ENCODE measurements around the gene IL13RA2.

Gene IL13RA2

DNA sequence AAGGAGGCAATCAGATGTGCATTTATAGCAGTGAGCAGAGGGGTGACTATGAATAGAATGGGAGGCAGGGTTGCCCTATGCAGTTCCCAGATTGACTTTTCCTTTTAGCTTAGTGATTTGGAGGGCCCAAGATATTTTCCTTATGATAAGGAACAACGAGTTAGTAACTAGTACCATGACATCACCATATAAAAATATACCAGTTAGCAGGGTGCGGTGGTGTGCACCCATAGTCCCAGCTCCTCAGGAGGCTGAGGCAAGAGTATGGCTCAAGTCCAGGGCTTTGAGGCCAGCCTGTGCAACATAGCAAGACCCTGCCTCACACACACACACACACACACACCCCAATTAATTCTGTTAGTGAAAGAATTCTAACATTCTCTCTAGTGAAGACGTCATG lies 53.0 kb downstream of the IL13RA2 start:
- no peak overlapping the region for H3K4me3 ChIP-seq (ENCODE audit: low read length)
- TF ChIP-seq, protein P1, sequence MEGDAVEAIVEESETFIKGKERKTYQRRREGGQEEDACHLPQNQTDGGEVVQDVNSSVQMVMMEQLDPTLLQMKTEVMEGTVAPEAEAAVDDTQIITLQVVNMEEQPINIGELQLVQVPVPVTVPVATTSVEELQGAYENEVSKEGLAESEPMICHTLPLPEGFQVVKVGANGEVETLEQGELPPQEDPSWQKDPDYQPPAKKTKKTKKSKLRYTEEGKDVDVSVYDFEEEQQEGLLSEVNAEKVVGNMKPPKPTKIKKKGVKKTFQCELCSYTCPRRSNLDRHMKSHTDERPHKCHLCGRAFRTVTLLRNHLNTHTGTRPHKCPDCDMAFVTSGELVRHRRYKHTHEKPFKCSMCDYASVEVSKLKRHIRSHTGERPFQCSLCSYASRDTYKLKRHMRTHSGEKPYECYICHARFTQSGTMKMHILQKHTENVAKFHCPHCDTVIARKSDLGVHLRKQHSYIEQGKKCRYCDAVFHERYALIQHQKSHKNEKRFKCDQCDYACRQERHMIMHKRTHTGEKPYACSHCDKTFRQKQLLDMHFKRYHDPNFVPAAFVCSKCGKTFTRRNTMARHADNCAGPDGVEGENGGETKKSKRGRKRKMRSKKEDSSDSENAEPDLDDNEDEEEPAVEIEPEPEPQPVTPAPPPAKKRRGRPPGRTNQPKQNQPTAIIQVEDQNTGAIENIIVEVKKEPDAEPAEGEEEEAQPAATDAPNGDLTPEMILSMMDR (conservative IDR thresholded peaks at IDR 0.05; ENCODE audit: low read depth, low read length) = no peak
- DNase-seq (ENCODE audit: low read depth) = no peak

DNA sequence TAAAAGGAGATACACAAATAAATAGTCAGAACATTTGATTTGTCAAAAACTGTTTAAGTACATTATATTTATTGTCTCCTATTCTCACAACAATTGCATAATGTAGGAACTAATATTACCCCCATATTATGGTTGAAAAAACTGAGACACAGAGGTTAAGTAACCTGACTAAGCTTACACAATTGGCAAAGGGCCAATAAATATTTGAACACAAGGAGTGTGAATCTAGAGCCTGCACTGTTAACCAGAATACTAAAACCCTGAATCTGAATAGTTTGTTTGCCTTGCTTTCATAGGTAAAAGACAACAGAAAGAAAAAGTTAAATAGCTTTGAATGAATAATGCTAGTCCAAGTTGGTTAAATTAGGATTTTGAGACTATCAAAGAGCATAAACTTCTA lies 55.2 kb downstream of the IL13RA2 start:
- TF ChIP-seq, protein P1 (conservative IDR thresholded peaks at IDR 0.05; ENCODE audit: low read depth, low read length) = no peak
- no peak overlapping the region for H3K4me3 ChIP-seq (ENCODE audit: low read length)
- DNase-seq (ENCODE audit: low read depth) = no peak

DNA sequence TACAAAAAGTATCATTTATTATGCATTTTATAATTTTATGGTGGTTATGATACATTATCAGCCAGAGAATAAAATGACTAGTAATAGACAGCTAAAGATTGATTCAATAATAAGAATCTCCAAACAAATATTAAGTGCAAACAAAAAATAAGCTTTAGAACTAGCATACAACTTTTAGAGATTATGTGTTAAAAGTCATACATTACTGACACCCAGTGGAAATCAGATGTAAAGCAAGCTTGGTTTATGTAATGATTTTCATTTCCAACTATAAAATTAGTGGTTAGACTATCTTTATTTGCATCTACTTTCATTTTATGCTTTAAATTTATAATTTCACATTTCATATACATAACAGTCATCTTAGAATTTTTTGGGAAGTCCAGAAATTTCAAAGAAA lies 57.7 kb downstream of the IL13RA2 start:
- TF ChIP-seq, protein P1 (conservative IDR thresholded peaks at IDR 0.05; ENCODE audit: low read depth, low read length) = peak; percentile 35
- no peak overlapping the region for H3K4me3 ChIP-seq (ENCODE audit: low read length)
- DNase-seq (ENCODE audit: low read depth) = no peak

Measured in retinal pigment epithelial cell (primary cell).